Heart left ventricle (tissue), 16 donors: ENCODE results near the gene NUP50. TPM values are rescaled to one million over a fixed set of nuclear protein-coding genes. Genes with fewer than 3 reads are reported as not detected.

Source experiments
- ATAC-seq, 4 donors: fragments of 200-7000 bp; cut with Tn5 transposase; one replicate each; pipeline ENCODE4 v1.9.1; 2020 to 2022; ENCODE audit warnings: moderate library complexity in 4 of 4, mild to moderate bottlenecking in 3 of 4, moderate number of reproducible peaks in 1 of 4
- DNase-seq, 5 donors: peaks; one replicate each; pipeline ENCODE4 v3.0.0-alpha.2; 2020
- H3K27ac ChIP-seq, 12 donors: fragments of 200-600 bp; sonication (generic) in 4 of 12; one replicate each; pipeline versions ENCODE4 v1.5.0 to v1.8.0; 2016 to 2022; ENCODE audit warnings: mild to moderate bottlenecking in 2 of 12
- H3K27me3 ChIP-seq, 9 donors: fragments of 200-600 bp; sonication (generic) in 2 of 9; one replicate each; pipeline versions ENCODE4 v1.5.1 to v1.8.0; 2016 to 2022; ENCODE audit warnings: mild to moderate bottlenecking in 3 of 9
- H3K36me3 ChIP-seq, 9 donors: fragments of 200-600 bp; sonication (generic) in 2 of 9; one replicate each; pipeline versions ENCODE4 v1.5.0 to v1.8.0; 2018 to 2022; ENCODE audit warnings: mild to moderate bottlenecking in 2 of 9
- H3K4me1 ChIP-seq, 12 donors: fragments of 200-600 bp; sonication (generic) in 4 of 12; one replicate each; pipeline versions ENCODE4 v1.5.0 to v1.8.0; 2016 to 2022; ENCODE audit warnings: mild to moderate bottlenecking in 3 of 12
- H3K4me3 ChIP-seq, 12 donors: fragments of 200-600 bp; sonication (generic) in 4 of 12; one replicate each; pipeline versions ENCODE4 v1.5.0 to v1.8.0; 2017 to 2022; ENCODE audit warnings: mild to moderate bottlenecking in 9 of 12, moderate library complexity in 4 of 12
- H3K9me3 ChIP-seq, 12 donors: fragments of 200-600 bp; sonication (generic) in 4 of 12; one replicate each; pipeline versions ENCODE4 v1.5.0 to v1.8.0; 2016 to 2022; ENCODE audit warnings: mild to moderate bottlenecking in 1 of 12
- CTCF ChIP-seq, 12 donors: fragments of 200-600 bp; sonication (generic) in 4 of 12; IDR thresholded peaks; one replicate each; pipeline versions ENCODE4 v1.5.0 to v1.8.0; 2018 to 2022; ENCODE audit warnings: antibody characterized with exemption in 12 of 12, mild to moderate bottlenecking in 5 of 12
- POLR2A ChIP-seq, 2 donors: fragments of 450-650 bp; IDR thresholded peaks; one replicate each; pipeline ENCODE4 v1.6.1; 2017; ENCODE audit warnings: antibody characterized with exemption in 2 of 2, mild to moderate bottlenecking in 2 of 2, moderate library complexity in 2 of 2
- WGBS, 4 donors: extraction: QIAGEN DNeasy Blood & Tissue Kit in 2 of 4; methylation state at CpG; one replicate each; pipeline versions ENCODE4 v1.1.5 to v1.1.7; 2013 to 2018; 5-methylcytosine and 5-hydroxymethylcytosine counted together
- intact Hi-C, 10 donors: fragments of 100-400 bp; cut with DNase I; formaldehyde crosslinking; loops; one replicate each; pipeline versions ENCODE4 v1.11.1 to v1.14.2; 2022
- polyA plus RNA-seq, 2 donors: library from polyadenylated mRNA; stranded (reverse); fragments of 200-250 nt; gene quantifications; one replicate each; pipeline ENCODE4 v1.2.3, GENCODE V29; 2013
- total RNA-seq, 9 donors: library from RNA; depleted of rRNA in 2 of 9; stranded (reverse); fragments of >200 nt in 2 of 9; fragmentation: NEBNext Ultra II Directional in 3 of 9; extraction: Animal tissue kit (Norgen Biotek cat#: 25700) in 3 of 9; gene quantifications; one replicate each; pipeline versions ENCODE4 v1.1.0 to v1.2.4, GENCODE V29; 2016 to 2023
- donor health status: ischemic (EF 13 %, LVEDD 7.1; RV severe dilation, severe dysfunction).
- donor health status: healthy with polysubstance abuse.
- donor health status: DM: no; HTN: yes; CAD: no.
- donor health status: DM: no; HTN: no; CAD: no.
- donor health status: ischemic (EF 25% LVEDD 6.9; RV normal size, moderate dysfunction).
- donor health status: ischemic (EF 25% LVEDD 5.7; RV mildly dilated, moderate dysfunction).
- donor health status: healthy.
- donor health status: DM: yes; HTN: yes; CAD: no.
- donor health status: ischemic (EF 35%, LVEDD 5.7; RV mildly dilated, moderate dysfunction).
- donor health status: nonischemic (EF 11% LVEDD 7.7; RV severe dilation, severe dysfunction).
- donor health status: DM: yes; HTN: yes; CAD: no.
- donor health status: PGD.
- donor health status: ischemic (EF 29% LVEDD 5.4; RV normal size, mild dysfunction).
- donor health status: nonischemic (EF 23%, LVEDD 6.1; RV moderate dilation, normal function).

Gene NUP50
- total and polyA plus RNA-seq, 11 donors: 5.8 to 42.6 (median 14.1) TPM

DNA sequence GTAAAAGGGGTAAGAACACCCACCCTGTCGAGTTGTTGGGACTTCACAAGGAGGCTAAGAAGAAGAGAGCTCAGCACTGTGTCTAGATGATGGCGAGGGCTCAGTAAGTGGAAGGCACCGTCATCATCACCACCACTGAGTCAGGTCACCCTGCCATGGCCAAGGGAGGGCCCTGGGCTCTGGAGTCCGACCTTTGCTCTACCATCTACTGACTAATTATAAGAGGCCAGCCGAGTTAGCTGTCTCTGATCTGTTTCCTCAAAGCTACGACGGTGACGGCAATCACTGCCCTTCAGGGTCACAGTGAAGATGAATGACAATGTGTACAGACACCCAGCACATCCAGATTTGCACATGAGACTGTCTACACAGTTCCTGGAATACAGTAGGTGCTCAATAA, 47.7 kb downstream of the NUP50 start:
- peaks cover 0 to 29% (median 0%) of the 10 kb centered on the region in 9 donors for H3K36me3 ChIP-seq
- peaks cover 0 to 38% (median 18%) of the 10 kb centered on the region in 12 donors for H3K4me1 ChIP-seq
- peak overlapping the region in 4 of 12 donors; percentile 44 to 59 (median 50) for H3K4me3 ChIP-seq
- TF ChIP-seq CTCF (IDR thresholded peaks at IDR 0.05): no peak
- no peak for TF ChIP-seq POLR2A (IDR thresholded peaks at IDR 0.05)
- H3K27me3 ChIP-seq: no peaks in the 10 kb centered on the region
- 88 to 96% (median 95%) methylated on average over 8 of the region's 8 CpGs for WGBS, 4 donors
- no peak for DNase-seq
- H3K9me3 ChIP-seq: no peaks in the 10 kb centered on the region
- ATAC-seq: no peak
- H3K27ac ChIP-seq: peak overlapping the region in 3 of 12 donors; percentile 15 to 85 (median 73)
- intact Hi-C loops: no loop called here

DNA sequence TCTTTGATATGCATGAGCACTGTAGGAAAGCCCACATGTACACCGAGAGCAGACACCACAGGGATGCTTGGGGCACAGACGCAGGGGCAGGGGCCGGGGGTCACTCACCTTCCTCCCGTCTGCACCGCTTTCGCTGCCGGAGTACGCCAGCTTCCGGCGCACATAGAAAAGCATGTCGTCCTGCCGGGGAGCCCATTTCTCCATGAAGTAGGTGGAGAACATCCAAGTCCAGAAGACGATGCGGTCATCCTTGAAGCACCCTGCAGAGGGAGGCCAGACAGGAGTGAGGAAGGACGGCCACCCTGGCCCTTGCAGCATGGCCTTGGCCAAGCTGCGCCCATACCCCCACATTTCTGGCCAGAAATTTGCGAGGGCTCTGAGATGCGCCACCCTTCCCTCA, 48.1 kb downstream of the NUP50 start:
- H3K4me1 ChIP-seq: peaks cover 0 to 42% (median 18%) of the 10 kb centered on the region in 12 donors
- DNase-seq: peak in 1 of 5 donors; percentile 15
- ATAC-seq: peak in 1 of 4 donors; percentile 21
- H3K4me3 ChIP-seq: peak overlapping the region in 10 of 12 donors; percentile 14 to 59 (median 44)
- TF ChIP-seq CTCF (IDR thresholded peaks at IDR 0.05): no peak
- no peaks in the 10 kb centered on the region for H3K27me3 ChIP-seq
- H3K27ac ChIP-seq: peak overlapping the region in 10 of 12 donors; percentile 11 to 85 (median 46)
- peaks cover 0 to 29% (median 0%) of the 10 kb centered on the region in 9 donors for H3K36me3 ChIP-seq
- no peaks in the 10 kb centered on the region for H3K9me3 ChIP-seq
- intact Hi-C loops: no loop called here
- 88 to 92% (median 89%) methylated on average over 18 of the region's 18 CpGs for WGBS, 4 donors

- Histone ChIP-seq H3K4me1 (peaks cover 0 to 42% (median 18%) of the 10 kb centered on the region in 12 donors), H3K9me3 (no peaks in the 10 kb centered on the region), H3K36me3 (peaks cover 0 to 29% (median 0%) of the 10 kb centered on the region in 9 donors), H3K27ac (peak overlapping the region in 10 of 12 donors; percentile 11 to 85 (median 46)), H3K4me3 (peak overlapping the region; percentile 8 to 59 (median 43)), H3K27me3 (no peaks in the 10 kb centered on the region)
- WGBS, 4 donors: 5 to 13% (median 11%) methylated on average over 9 to 14 of the region's 14 CpGs
- peak; percentile 67 to 88 (median 81) for DNase-seq
- TF ChIP-seq CTCF (IDR thresholded peaks at IDR 0.05) (peak in 6 of 12 donors; percentile 9 to 43 (median 26)), POLR2A (IDR thresholded peaks at IDR 0.05) (no peak)
- peak; percentile 53 to 83 (median 74) for ATAC-seq
- intact Hi-C loops: no loop called here
Observed at GRCh38 chr22:45212306-45212709, 48.6 kb downstream of the NUP50 start.

DNA sequence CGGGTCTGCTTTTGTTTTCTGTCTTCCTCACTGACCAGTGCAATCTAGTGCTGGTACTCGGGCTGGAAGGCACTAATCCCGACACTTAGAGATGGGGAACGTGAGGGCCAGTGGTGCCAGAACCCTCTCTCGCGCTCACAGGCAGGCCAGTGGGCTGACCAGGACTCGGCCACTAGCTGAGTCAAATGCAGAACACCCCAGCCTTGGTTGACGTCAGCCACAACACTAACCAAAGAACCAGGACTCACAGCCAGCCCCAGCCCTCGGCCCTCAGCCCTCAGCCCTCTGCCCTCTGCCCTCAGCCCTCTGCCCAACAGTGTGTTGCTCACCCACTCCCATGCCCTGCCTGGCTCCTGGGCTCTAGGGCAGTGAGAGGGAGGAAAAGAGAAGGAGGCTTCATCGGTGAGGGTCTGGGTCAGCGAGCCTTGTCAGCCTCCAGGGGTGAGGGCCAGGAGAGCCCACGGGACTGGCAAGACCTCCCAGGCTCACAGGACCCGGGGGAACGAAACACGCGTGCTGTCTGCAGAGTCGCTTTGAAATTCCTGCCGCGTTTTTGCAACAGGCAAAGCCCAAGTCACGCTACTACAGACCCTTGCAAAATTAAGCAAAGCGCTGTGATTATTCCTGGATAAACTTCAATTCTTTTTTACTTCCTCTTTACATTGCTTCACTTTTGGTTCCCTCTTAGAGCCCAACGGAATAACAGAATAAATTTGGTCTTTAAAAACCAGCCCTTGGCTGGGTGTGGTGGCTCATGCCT, 49.4 kb downstream of the NUP50 start:
- DNase-seq: peak in 4 of 5 donors; percentile 43 to 71 (median 58)
- 40 to 56% (median 47%) methylated on average over 20 to 22 of the region's 22 CpGs for WGBS, 4 donors

More for the DNA sequence above, 49.4 kb downstream of the NUP50 start:
- Histone ChIP-seq H3K4me1 (peaks cover 0 to 42% (median 18%) of the 10 kb centered on the region in 12 donors), H3K27me3 (no peaks in the 10 kb centered on the region), H3K27ac (peak overlapping the region in 9 of 12 donors; percentile 11 to 85 (median 51)), H3K9me3 (no peaks in the 10 kb centered on the region), H3K4me3 (peak overlapping the region in 11 of 12 donors; percentile 8 to 59 (median 44)), H3K36me3 (peaks cover 0 to 21% (median 0%) of the 10 kb centered on the region in 9 donors)
- intact Hi-C loops: no loop called here
- ATAC-seq: peak; percentile 22 to 81 (median 72)
- no peak for TF ChIP-seq CTCF (IDR thresholded peaks at IDR 0.05)
- TF ChIP-seq POLR2A (IDR thresholded peaks at IDR 0.05): no peak
